GM13977 (cell line): Measurements from ENCODE around the gene BTBD9.

Experiments used
- DNase-seq: peaks from one replicate; pipeline ENCODE4 v3.0.0; 2012; ENCODE audit warnings: low spot score
- CTCF ChIP-seq: IDR thresholded peaks from 2 replicates; pipeline ENCODE4 v1.5.1; 2012; ENCODE audit warnings: mild to moderate bottlenecking, control low read depth; ENCODE audit not compliant: insufficient read depth; ENCODE audit errors: extremely low read depth, missing control alignments
- in situ Hi-C: fragments of 300-500 bp; cut with MboI; formaldehyde crosslinking; loops from one replicate; pipeline ENCODE4 v1.12.0; 2022; ENCODE audit warnings: low sequenced_read_pairs, low pct_unique_long_range_greater_than_20kb, mixed read lengths, inconsistent platforms; ENCODE audit not compliant: unreplicated experiment

The BTBD9 gene

GRCh38 chr6:38366234-38366633 lies 273.5 kb downstream of the BTBD9 start:
- TF ChIP-seq CTCF = no peak
- in situ Hi-C loops = no loop called here

GRCh38 chr6:38364775-38365174 lies 275.0 kb downstream of the BTBD9 start:
- TF ChIP-seq CTCF = no peak
- no peak for DNase-seq
- in situ Hi-C loops = no loop called here

More at GRCh38 chr6:38366234-38366633, 273.5 kb downstream of the BTBD9 start:
- DNase-seq = no peak

- no peak for TF ChIP-seq CTCF
- DNase-seq = no peak
- in situ Hi-C loops = no loop called here
Measured at GRCh38 chr6:38364127-38364526, 275.6 kb downstream of the BTBD9 start.

GRCh38 chr6:38355519-38355918 lies 284.2 kb downstream of the BTBD9 start:
- in situ Hi-C loops = no loop called here
- TF ChIP-seq CTCF = no peak
- DNase-seq = peak; percentile 28

GRCh38 chr6:38354905-38355304 lies 284.8 kb downstream of the BTBD9 start:
- no peak for TF ChIP-seq CTCF
- in situ Hi-C loops = no loop called here
- peak; percentile 30 for DNase-seq

GRCh38 chr6:38354037-38354381 lies 285.7 kb downstream of the BTBD9 start:
- in situ Hi-C loops = no loop called here
- no peak for TF ChIP-seq CTCF
- no peak for DNase-seq
